22Rv1 (cell line): ENCODE data around the gene ILKAP.

Experiments
- H3K27ac ChIP-seq: fragments of 450-650 bp; 2 replicates; pipeline ENCODE4 v1.5.1; 2017
- ZFX ChIP-seq: fragments of 450-650 bp; IDR thresholded peaks from 2 replicates; pipeline ENCODE4 v1.6.1; 2017; ENCODE audit warnings: antibody characterized with exemption, borderline replicate concordance
- TF ChIP-seq, protein P1 (sequence below): fragments of 450-650 bp; IDR thresholded peaks from 2 replicates; pipeline ENCODE4 v1.5.1; 2017; ENCODE audit warnings: mild to moderate bottlenecking

ILKAP gene

DNA sequence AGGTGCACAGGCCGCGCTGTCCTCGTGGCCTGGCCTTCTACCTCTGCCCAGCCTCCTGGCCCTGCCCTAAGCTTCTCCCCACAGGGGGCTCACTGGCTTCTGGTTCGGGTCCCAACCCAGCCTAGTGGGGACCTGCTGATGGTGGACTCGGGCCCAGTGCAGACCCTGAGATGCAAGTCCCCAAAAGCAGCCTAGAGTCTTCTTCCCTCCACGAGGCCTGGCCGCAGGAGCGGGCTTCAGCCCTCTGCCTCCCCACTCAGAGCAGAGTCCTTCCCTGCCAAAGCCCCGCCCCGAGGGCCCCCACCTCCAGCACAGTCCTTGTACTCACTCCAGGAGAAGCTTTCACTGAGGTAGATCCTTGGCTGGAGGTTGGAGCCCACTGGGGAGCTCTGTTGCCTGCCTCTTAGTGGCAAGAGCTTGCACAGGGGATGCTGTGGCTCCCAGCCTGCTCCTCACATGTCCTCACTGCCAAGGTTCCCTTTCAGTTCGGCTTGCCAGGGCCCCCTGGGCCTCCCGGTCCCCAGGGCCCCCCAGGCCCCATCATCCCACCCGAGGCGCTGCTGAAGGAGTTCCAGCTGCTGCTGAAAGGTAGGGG is 41.1 kb downstream of the ILKAP start:
- TF ChIP-seq, protein P1, sequence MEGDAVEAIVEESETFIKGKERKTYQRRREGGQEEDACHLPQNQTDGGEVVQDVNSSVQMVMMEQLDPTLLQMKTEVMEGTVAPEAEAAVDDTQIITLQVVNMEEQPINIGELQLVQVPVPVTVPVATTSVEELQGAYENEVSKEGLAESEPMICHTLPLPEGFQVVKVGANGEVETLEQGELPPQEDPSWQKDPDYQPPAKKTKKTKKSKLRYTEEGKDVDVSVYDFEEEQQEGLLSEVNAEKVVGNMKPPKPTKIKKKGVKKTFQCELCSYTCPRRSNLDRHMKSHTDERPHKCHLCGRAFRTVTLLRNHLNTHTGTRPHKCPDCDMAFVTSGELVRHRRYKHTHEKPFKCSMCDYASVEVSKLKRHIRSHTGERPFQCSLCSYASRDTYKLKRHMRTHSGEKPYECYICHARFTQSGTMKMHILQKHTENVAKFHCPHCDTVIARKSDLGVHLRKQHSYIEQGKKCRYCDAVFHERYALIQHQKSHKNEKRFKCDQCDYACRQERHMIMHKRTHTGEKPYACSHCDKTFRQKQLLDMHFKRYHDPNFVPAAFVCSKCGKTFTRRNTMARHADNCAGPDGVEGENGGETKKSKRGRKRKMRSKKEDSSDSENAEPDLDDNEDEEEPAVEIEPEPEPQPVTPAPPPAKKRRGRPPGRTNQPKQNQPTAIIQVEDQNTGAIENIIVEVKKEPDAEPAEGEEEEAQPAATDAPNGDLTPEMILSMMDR = no peak
- TF ChIP-seq ZFX = no peak
- no peak overlapping the region for H3K27ac ChIP-seq

DNA sequence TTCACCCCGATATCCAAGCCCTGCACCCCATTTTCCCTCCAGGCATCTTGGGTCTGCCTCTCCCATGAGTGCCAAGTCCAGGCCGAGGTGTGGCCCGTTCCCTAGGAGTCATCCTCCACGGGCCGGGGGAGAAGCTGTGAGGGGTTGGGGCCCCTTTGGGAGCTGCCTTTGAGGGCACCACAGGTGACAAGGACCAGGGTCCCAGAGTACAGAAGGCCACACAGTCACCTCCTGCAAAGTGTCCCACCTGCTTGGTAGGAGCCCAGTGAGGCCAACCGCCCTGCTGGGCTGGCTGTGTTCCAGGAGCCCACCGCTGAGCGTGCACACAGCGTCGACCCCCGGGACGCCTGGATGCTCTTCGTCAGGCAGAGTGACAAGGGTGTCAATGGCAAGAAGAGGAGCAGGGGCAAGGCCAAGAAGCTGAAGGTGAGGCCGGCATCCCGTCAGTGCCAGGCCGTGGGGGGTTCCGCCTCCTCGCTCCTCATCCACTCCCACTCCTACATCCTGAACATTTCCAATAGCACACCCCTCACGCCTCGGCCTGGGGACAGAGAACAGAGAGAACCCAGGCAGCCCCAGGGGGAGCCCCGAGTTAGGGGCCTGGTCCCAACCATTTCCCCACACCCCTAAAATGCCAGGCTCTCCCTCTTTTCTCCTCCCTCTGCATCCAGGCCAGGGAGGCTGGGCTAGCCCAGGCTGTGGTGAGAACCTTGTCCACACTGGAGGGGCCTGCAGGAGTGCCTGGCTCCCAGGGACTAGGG is 42.0 kb downstream of the ILKAP start:
- TF ChIP-seq, protein P1 = no peak
- TF ChIP-seq ZFX = no peak
- no peak overlapping the region for H3K27ac ChIP-seq

DNA sequence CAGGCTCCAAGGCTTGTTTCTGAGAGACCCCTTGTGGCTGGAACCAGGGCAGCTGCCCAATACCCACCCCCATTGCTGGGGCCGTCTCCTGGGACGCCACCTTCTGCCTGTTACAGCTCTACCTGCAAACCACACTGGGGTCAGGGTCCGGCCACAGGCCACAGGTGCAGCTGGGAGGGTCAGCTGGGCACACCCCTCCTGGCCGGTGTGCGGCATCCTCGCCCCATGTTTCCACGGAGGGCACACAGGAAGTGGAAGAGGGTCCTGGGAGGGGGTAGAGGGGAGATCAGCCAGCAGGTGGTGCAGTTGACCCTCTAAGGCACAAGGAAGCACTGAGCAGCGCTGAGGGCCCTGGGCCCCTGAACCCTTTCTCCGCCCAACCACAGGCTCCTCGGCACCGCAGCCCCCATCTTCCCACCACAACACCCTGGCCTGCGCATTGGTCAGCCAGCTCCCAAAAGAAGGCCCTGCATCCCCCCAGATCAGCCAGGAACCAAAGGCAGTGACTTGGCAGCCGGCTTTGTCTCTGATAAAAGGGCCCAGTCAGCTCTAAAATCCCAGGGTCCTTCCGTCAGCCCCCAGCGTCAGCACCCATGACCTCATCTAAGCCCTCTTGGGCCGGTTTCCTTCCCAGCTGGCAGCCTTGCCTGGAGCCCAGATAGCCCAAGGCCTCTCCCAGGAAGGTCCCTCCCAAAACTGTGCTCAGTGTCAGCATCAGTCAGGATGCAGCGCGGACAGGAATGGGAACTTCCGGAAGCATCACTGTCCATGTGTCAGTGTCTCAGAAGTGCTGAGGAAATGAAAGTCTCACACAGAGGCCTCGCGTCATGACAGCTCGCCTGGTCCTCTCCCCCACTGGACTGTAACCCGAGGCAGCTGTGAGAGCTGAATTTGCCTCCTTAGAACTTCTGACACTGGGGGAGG is 43.0 kb downstream of the ILKAP start:
- no peak overlapping the region for H3K27ac ChIP-seq
- TF ChIP-seq ZFX = no peak
- TF ChIP-seq, protein P1 = peak; percentile 25; the same call in 1 of the 2 replicates

DNA sequence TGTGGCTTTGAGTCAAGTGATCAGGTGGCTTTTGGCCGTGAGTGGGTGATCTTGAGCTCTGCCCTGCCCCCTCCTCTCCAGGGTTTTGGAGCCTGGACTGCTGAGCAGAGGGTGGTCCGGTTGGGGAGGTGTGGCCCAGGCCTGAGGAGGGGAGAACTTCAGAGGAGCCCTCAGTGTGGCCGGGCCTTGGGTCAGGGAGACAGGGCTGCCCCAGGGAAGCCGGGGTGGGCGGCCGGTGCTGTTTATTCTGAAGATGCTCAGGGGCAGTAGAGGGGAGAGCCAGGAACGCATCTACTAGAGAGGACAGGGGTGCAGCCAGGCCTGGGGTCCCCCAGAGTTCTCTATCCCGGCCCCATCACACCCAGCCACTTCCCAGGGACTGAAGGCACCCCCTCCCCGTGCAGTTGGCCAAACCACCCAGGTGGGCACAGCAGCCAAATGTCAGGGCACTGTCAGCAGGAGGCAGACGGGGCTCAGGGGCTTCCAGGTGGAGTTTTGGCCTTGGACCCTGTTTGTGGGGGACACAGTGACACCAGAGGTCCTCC is 43.8 kb downstream of the ILKAP start:
- no peak overlapping the region for H3K27ac ChIP-seq
- no peak for TF ChIP-seq ZFX
- TF ChIP-seq, protein P1 = no peak

DNA sequence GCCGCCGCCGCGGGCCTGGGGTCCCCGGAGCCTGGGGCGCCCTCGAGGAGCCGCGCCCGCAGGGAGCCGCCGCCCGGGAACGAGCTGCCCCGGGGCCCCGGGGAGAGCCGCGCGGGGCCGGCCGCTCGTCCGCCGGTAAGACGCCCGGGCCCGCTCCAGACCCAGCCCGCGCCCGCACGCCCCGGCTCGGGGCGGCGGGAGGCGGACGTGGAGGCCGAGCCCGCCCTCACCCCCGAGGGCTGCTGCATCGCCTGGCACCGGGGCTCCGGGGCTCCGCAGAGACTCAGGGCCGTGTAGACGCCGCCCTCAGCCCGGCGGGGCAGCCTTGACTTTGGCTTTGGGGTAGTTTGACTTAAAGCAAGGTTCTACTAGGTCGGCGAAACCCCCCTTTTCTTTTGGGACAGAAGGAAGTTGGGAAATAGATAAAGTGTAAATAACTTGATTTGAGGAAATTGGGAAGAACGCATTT is 44.4 kb downstream of the ILKAP start:
- TF ChIP-seq, protein P1 = peak; percentile 58
- TF ChIP-seq ZFX = no peak
- H3K27ac ChIP-seq = no peak overlapping the region

DNA sequence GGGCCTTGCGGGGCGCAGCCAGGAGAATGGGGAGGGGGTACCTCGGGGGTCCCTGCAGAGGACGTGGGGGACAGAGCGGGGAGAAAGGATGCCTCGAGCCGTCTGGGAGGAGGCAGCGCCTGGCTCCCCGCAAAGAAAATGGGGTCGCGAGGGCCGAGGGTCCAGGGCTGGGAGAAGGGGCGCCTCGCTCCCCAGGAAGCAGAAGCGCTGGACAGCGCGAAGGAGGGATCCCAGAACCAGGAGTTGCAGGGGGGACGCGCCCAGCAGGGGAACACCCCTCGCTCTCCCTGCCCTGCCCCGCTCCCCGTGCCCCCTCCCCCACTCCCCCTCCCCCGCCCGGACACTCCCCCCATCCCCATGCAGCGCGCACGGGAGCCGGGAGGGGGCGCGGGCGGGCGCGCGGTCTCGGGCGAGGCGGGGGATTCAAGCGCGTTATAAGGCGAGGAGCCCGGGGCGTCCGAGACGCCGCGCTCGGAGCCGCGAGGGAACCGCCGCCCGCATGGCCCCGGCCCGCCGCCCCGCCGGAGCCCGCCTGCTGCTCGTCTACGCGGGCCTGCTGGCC is 44.9 kb downstream of the ILKAP start, which contains the start of gene ERFE:
ERFE (plus strand) TSS at position 462 of the 562 bp plus-strand sequence; CDS start at position 500, 38 bp downstream.
- no peak within 1 kb of the TSS for H3K27ac ChIP-seq

More for the DNA sequence above, 44.9 kb downstream of the ILKAP start, which contains the start of gene ERFE:
- no peak for TF ChIP-seq ZFX
- TF ChIP-seq, protein P1 = peak; percentile 78
